HepG2 (cell line): Measurements from ENCODE around the gene STX1B. TPM values are rescaled to one million over a fixed set of nuclear protein-coding genes. Genes with fewer than 3 reads are reported as not detected.
A peak's percentile ranks its signal among the peaks of the same experiment; 100 is the strongest.

Source experiments
- ATF7-NPFF ChIP-seq: sonication (generic); formaldehyde crosslinking; IDR thresholded peaks from 2 replicates; pipeline ENCODE4 v1.8.1; 2023; ENCODE audit warnings: mild to moderate bottlenecking, low read depth, missing genetic modification reagents, moderate library complexity
- CERS6 ChIP-seq: sonication (generic); formaldehyde crosslinking; IDR thresholded peaks from 2 replicates; pipeline ENCODE4 v1.5.0; 2020; ENCODE audit warnings: missing genetic modification reagents
- CREB3 ChIP-seq: sonication (generic); formaldehyde crosslinking; IDR thresholded peaks from 2 replicates; pipeline ENCODE4 v1.5.0; 2020; ENCODE audit warnings: missing genetic modification reagents
- FOXM1 ChIP-seq: sonication (generic); formaldehyde crosslinking; IDR thresholded peaks from 2 replicates; pipeline ENCODE4 v1.5.0; 2020; ENCODE audit warnings: missing genetic modification reagents
- FOXO1 ChIP-seq: sonication (generic); formaldehyde crosslinking; IDR thresholded peaks from 2 replicates; pipeline ENCODE4 v1.4.0; 2020; ENCODE audit warnings: missing genetic modification reagents
- GABPA ChIP-seq, 2 experiments: IDR thresholded peaks; 2 replicates each; pipeline ENCODE4 v1.6.1; 2011 to 2016; ENCODE audit warnings: low read depth in 2 of 2, low read length in 1 of 2, missing biosample characterization in 1 of 2, missing genetic modification characterization in 1 of 2
- GMEB1 ChIP-seq: sonication (generic); formaldehyde crosslinking; IDR thresholded peaks from 2 replicates; pipeline ENCODE4 v1.5.1; 2020; ENCODE audit warnings: missing genetic modification reagents, mild to moderate bottlenecking, borderline replicate concordance
- GPN1 ChIP-seq: sonication (generic); formaldehyde crosslinking; IDR thresholded peaks from 2 replicates; pipeline ENCODE4 v1.5.1; 2020; ENCODE audit warnings: missing genetic modification reagents, borderline replicate concordance
- HDAC2 ChIP-seq: sonication (generic); formaldehyde crosslinking; IDR thresholded peaks from 2 replicates; pipeline ENCODE4 v1.4.0; 2020; ENCODE audit warnings: missing genetic modification reagents
- HMGXB4 ChIP-seq, 2 experiments: sonication (generic) in 1 of 2; formaldehyde crosslinking in 1 of 2; IDR thresholded peaks; 2 replicates each; pipeline versions ENCODE4 v1.4.0 to v1.6.1; 2018 to 2020; ENCODE audit warnings: missing genetic modification reagents in 2 of 2, borderline replicate concordance in 1 of 2, low read depth in 1 of 2, mild to moderate bottlenecking in 1 of 2, missing biosample characterization in 1 of 2
- MATR3 ChIP-seq: sonication (generic); formaldehyde crosslinking; IDR thresholded peaks from 2 replicates; pipeline ENCODE4 v1.4.0; 2020; ENCODE audit warnings: missing genetic modification reagents
- NFE2 ChIP-seq: sonication (generic); formaldehyde crosslinking; IDR thresholded peaks from 2 replicates; pipeline ENCODE4 v1.4.0; 2020; ENCODE audit warnings: missing genetic modification reagents
- NFYC ChIP-seq: IDR thresholded peaks from 2 replicates; pipeline ENCODE4 v1.6.1; 2016; ENCODE audit warnings: missing genetic modification reagents, missing compliant biosample characterization
- RAD51 ChIP-seq: fragments of 450-650 bp; IDR thresholded peaks from 2 replicates; pipeline ENCODE4 v1.6.1; 2016; ENCODE audit warnings: borderline replicate concordance
- RCOR2 ChIP-seq: IDR thresholded peaks from 2 replicates; pipeline ENCODE4 v1.6.1; 2016; ENCODE audit warnings: missing biosample characterization, missing genetic modification reagents
- RXRB ChIP-seq: IDR thresholded peaks from 2 replicates; pipeline ENCODE4 v1.6.1; 2016; ENCODE audit warnings: borderline replicate concordance, missing genetic modification reagents, missing compliant biosample characterization
- SMAD9 ChIP-seq: sonication (generic); formaldehyde crosslinking; IDR thresholded peaks from 2 replicates; pipeline ENCODE4 v1.5.1; 2020; ENCODE audit warnings: mild to moderate bottlenecking, missing genetic modification reagents
- SNRNP70 ChIP-seq: fragments of 200-400 bp; formaldehyde crosslinking; IDR thresholded peaks from 2 replicates; pipeline ENCODE4 v1.6.1; 2017; ENCODE audit warnings: mild to moderate bottlenecking, low read depth, low read length, moderate library complexity
- ZNF891 ChIP-seq: sonication (generic); formaldehyde crosslinking; IDR thresholded peaks from 2 replicates; pipeline ENCODE4 v1.5.0; 2020; ENCODE audit warnings: mild to moderate bottlenecking, missing genetic modification reagents
- ZSCAN30 ChIP-seq: sonication (generic); formaldehyde crosslinking; IDR thresholded peaks from 2 replicates; pipeline ENCODE4 v1.5.0; 2020; ENCODE audit warnings: mild to moderate bottlenecking, missing genetic modification reagents
- polyA plus RNA-seq, 8 experiments: library from polyadenylated mRNA; depleted of rRNA in 3 of 8; stranded (reverse) in 7 of 8; unstranded in 1 of 8; fragments of >200 nt; fragmentation: Illumina TruSeq in 4 of 8; extraction: Trizol in 4 of 8; gene quantifications; 2 replicates each; pipeline versions ENCODE4 v1.2.1 to v1.2.3, GENCODE V29; 2011 to 2016; ENCODE audit warnings: low read depth in 4 of 8, missing spikeins in 1 of 8, mixed read lengths in 1 of 8; ENCODE audit not compliant: insufficient read depth in 1 of 8
- total RNA-seq, 5 experiments: library from RNA; depleted of rRNA; stranded (reverse); fragments of >200 nt; fragmentation: Illumina TruSeq; extraction: Trizol; gene quantifications; 2 replicates each; pipeline ENCODE4 v1.2.3, GENCODE V29; 2016; ENCODE audit warnings: low read depth in 1 of 5
- TF ChIP-seq, protein P1 (sequence below): IDR thresholded peaks from 2 replicates; pipeline ENCODE4 v1.4.0; 2020; ENCODE audit warnings: mild to moderate bottlenecking, missing genetic modification reagents

STX1B gene
- total and polyA plus RNA-seq, 2 of the 13 experiments (the other 11 are each of a cell fraction or from before 2014, with no cell fraction given): 2.1 to 3.0 TPM

- TF ChIP-seq HMGXB4 (CRISPR knock-in tag; IDR thresholded peaks at IDR 0.05; ENCODE audit: borderline replicate concordance in 1 of 2, low read depth in 1 of 2) (peak; percentile 90 to 95), MATR3 (CRISPR knock-in tag) (no peak), SNRNP70 (no peak), CERS6 (CRISPR knock-in tag) (no peak), RAD51 (no peak), GMEB1 (CRISPR knock-in tag) (peak; percentile 47; the same call in 1 of the 2 replicates), ATF7-NPFF (CRISPR knock-in tag) (peak; percentile 42; the same call in 1 of the 2 replicates), ZNF891 (CRISPR knock-in tag) (peak; percentile 57), HDAC2 (CRISPR knock-in tag) (0 out of 2 replicates have a peak, but pooled peaks have one; percentile 22), GPN1 (CRISPR knock-in tag) (peak; percentile 29; the same call in 1 of the 2 replicates), CREB3 (CRISPR knock-in tag) (no peak), SMAD9 (no peak), RCOR2 (CRISPR knock-in tag) (no peak), NFYC (CRISPR knock-in tag) (no peak), NFE2 (CRISPR knock-in tag) (no peak), FOXO1 (CRISPR knock-in tag) (no peak), RXRB (CRISPR knock-in tag) (peak; percentile 86), FOXM1 (CRISPR knock-in tag) (no peak), GABPA (IDR thresholded peaks at IDR 0.05; ENCODE audit: low read depth, low read length) (no peak), GABPA (CRISPR knock-in tag; IDR thresholded peaks at IDR 0.05; ENCODE audit: low read depth) (0 out of 2 replicates have a peak, but pooled peaks have one; percentile 14), ZSCAN30 (CRISPR knock-in tag) (no peak)
- TF ChIP-seq, protein P1, sequence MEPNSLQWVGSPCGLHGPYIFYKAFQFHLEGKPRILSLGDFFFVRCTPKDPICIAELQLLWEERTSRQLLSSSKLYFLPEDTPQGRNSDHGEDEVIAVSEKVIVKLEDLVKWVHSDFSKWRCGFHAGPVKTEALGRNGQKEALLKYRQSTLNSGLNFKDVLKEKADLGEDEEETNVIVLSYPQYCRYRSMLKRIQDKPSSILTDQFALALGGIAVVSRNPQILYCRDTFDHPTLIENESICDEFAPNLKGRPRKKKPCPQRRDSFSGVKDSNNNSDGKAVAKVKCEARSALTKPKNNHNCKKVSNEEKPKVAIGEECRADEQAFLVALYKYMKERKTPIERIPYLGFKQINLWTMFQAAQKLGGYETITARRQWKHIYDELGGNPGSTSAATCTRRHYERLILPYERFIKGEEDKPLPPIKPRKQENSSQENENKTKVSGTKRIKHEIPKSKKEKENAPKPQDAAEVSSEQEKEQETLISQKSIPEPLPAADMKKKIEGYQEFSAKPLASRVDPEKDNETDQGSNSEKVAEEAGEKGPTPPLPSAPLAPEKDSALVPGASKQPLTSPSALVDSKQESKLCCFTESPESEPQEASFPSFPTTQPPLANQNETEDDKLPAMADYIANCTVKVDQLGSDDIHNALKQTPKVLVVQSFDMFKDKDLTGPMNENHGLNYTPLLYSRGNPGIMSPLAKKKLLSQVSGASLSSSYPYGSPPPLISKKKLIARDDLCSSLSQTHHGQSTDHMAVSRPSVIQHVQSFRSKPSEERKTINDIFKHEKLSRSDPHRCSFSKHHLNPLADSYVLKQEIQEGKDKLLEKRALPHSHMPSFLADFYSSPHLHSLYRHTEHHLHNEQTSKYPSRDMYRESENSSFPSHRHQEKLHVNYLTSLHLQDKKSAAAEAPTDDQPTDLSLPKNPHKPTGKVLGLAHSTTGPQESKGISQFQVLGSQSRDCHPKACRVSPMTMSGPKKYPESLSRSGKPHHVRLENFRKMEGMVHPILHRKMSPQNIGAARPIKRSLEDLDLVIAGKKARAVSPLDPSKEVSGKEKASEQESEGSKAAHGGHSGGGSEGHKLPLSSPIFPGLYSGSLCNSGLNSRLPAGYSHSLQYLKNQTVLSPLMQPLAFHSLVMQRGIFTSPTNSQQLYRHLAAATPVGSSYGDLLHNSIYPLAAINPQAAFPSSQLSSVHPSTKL (CRISPR knock-in tag): peak; percentile 38; the same call in 1 of the 2 replicates
Measured at GRCh38 chr16:30953511-30954124, 56.8 kb downstream of the STX1B start (continued).
